K562 (cell line): ENCODE results near the gene LAMA5. TPM values are rescaled to one million over a fixed set of nuclear protein-coding genes. Genes with fewer than 3 reads are reported as not detected.
A peak's percentile ranks its signal among the peaks of the same experiment; 100 is the strongest.

Source experiments
- ATAC-seq: fragments of 200-7000 bp; cut with Tn5 transposase; 3 replicates; pipeline ENCODE4 v1.9.1; 2020; ENCODE audit warnings: moderate library complexity
- BruUV-seq: library from RNA; stranded (reverse); fragments of 400-500 nt; replicated peaks from 2 replicates; lab custom pipeline; 2021; lab: Mats Ljungman, UMichigan
- CTCF ChIA-PET: fragments of 300-600 bp; formaldehyde crosslinking; extraction: SDS; loops from one replicate; lab custom pipeline; 2021; ENCODE audit warnings: low intra/inter-chr PET ratio; lab: Yijun Ruan, JAX
- POLR2A ChIA-PET: fragments of 300-600, 350-650 bp; sonication (Branson Sonifier 250); formaldehyde crosslinking; extraction: SDS; loops from one replicate; lab custom pipeline; 2021; ENCODE audit warnings: antibody characterized with exemption, inconsistent platforms; lab: Yijun Ruan, JAX
- DNase-seq, 4 experiments: peaks; one replicate each; pipeline versions ENCODE4 v3.0.0 to v3.0.0-alpha.2; 2011 to 2018; ENCODE audit warnings: low spot score in 3 of 4, mixed read lengths in 3 of 4; ENCODE audit errors: extremely low read depth in 1 of 4
- FAIRE-seq: peaks from 2 replicates; lab custom pipeline; 2011; peaks lifted over from hg19 to GRCh38; lab: Jason Lieb, UNC
- H2AFZ ChIP-seq: 2 replicates; pipeline ENCODE4 v1.6.0; 2011; ENCODE audit warnings: low read depth, low read length, control low read depth, inconsistent platforms
- H3K27ac ChIP-seq: fragments of 200-600 bp; 3 replicates; pipeline ENCODE4 v1.8.0; 2011; ENCODE audit warnings: low read depth, mild to moderate bottlenecking, control low read depth, inconsistent platforms, low read length, moderate library complexity, mixed read lengths; ENCODE audit errors: extremely low read depth
- H3K27me3 ChIP-seq, 2 experiments: fragments of 300-600 bp in 1 of 2; 2 replicates in 1 of 2; 3 replicates in 1 of 2; pipeline versions ENCODE4 v1.6.0 to v1.8.0; 2011; ENCODE audit warnings: inconsistent platforms in 2 of 2, low read length in 2 of 2, mild to moderate bottlenecking in 1 of 2, mixed read lengths in 1 of 2, moderate library complexity in 1 of 2; ENCODE audit not compliant: control insufficient read depth in 2 of 2, insufficient read depth in 2 of 2
- H3K36me3 ChIP-seq: fragments of 300-600 bp; 3 replicates; pipeline ENCODE4 v1.8.0; 2011; ENCODE audit warnings: mild to moderate bottlenecking, low read length, inconsistent platforms; ENCODE audit not compliant: control insufficient read depth, insufficient read depth
- H3K4me1 ChIP-seq, 2 experiments: fragments of 200-600 bp in 1 of 2; replicated peaks in 1 of 2; 2 replicates in 1 of 2; 3 replicates in 1 of 2; pipeline versions ENCODE4 v1.5.1 to v1.8.0; 2011; ENCODE audit warnings: inconsistent platforms in 2 of 2, low read length in 2 of 2, mild to moderate bottlenecking in 1 of 2, mixed read lengths in 1 of 2, moderate library complexity in 1 of 2; ENCODE audit not compliant: control insufficient read depth in 2 of 2, insufficient read depth in 2 of 2
- H3K4me2 ChIP-seq: 2 replicates; pipeline ENCODE4 v1.6.1; 2011; ENCODE audit warnings: low read length, control low read depth, inconsistent platforms, mixed read lengths; ENCODE audit not compliant: insufficient read depth
- H3K4me3 ChIP-seq: fragments of 200-600 bp; sonication (generic), shearing (Covaris generic); 2 replicates; pipeline ENCODE4 v1.5.1; 2016; ENCODE audit warnings: control low read depth, inconsistent platforms
- H3K79me2 ChIP-seq: fragments of 200-600 bp; 3 replicates; pipeline ENCODE4 v1.8.0; 2011; ENCODE audit warnings: low read length, inconsistent platforms; ENCODE audit not compliant: control insufficient read depth, insufficient read depth
- H3K9ac ChIP-seq, 2 experiments: 2 replicates each; pipeline versions ENCODE4 v1.6.0 to v1.6.1; 2011; ENCODE audit warnings: low read depth in 2 of 2, low read length in 2 of 2, control low read depth in 1 of 2, inconsistent platforms in 1 of 2, mild to moderate bottlenecking in 1 of 2, mixed read lengths in 1 of 2; ENCODE audit not compliant: insufficient read depth in 1 of 2
- H3K9me1 ChIP-seq: one replicate; pipeline ENCODE4 v1.6.0; 2011; ENCODE audit warnings: inconsistent platforms, mild to moderate bottlenecking, low read length, moderate library complexity; ENCODE audit not compliant: control insufficient read depth, insufficient read depth
- H3K9me3 ChIP-seq: replicated peaks from 2 replicates; pipeline ENCODE4 v1.5.1; 2011; ENCODE audit warnings: low read depth, low read length, inconsistent platforms; ENCODE audit not compliant: control insufficient read depth, insufficient read depth
- H4K20me1 ChIP-seq: replicated peaks from 2 replicates; pipeline ENCODE4 v1.6.1; 2011; ENCODE audit warnings: low read length, inconsistent platforms, mixed read lengths; ENCODE audit not compliant: control insufficient read depth, insufficient read depth
- ARHGAP35 ChIP-seq: fragments of 450-650 bp; IDR thresholded peaks from 2 replicates; pipeline ENCODE4 v1.6.1; 2018; ENCODE audit not compliant: partially characterized antibody
- CBFB ChIP-seq: sonication (generic); formaldehyde crosslinking; IDR thresholded peaks from 2 replicates; pipeline ENCODE4 v1.4.0; 2020; ENCODE audit warnings: mild to moderate bottlenecking, missing genetic modification reagents
- CREB3 ChIP-seq: fragments of 450-650 bp; conservative IDR thresholded peaks from 2 replicates; pipeline ENCODE4 v1.6.1; 2016; ENCODE audit warnings: missing genetic modification characterization, low read depth, mild to moderate bottlenecking, missing compliant biosample characterization, moderate library complexity
- GTF2F1 ChIP-seq: IDR thresholded peaks from 2 replicates; pipeline ENCODE4 v1.6.1; 2011; ENCODE audit warnings: low read depth, low read length, improper control_type of control experiment
- MAZ ChIP-seq, 2 experiments: fragments of 450-650 bp in 1 of 2; sonication (generic) in 1 of 2; formaldehyde crosslinking; IDR thresholded peaks in 1 of 2; conservative IDR thresholded peaks in 1 of 2; 2 replicates each; pipeline versions ENCODE4 v1.4.0 to v1.5.0; 2020; ENCODE audit warnings: mild to moderate bottlenecking in 1 of 2, missing genetic modification reagents in 1 of 2
- MCM3 ChIP-seq: fragments of 450-650 bp; IDR thresholded peaks from 2 replicates; pipeline ENCODE4 v1.6.1; 2016
- PPARD ChIP-seq: fragments of 250-450 bp; sonication (Bioruptor Pico); IDR thresholded peaks from 2 replicates; pipeline ENCODE4 v1.8.0; 2022; ENCODE audit warnings: inconsistent platforms, mild to moderate bottlenecking, moderate library complexity
- RERE ChIP-seq: sonication (generic); formaldehyde crosslinking; IDR thresholded peaks from 2 replicates; pipeline ENCODE4 v1.8.0; 2023; ENCODE audit warnings: missing genetic modification reagents, mild to moderate bottlenecking, borderline replicate concordance
- SRF ChIP-seq, 2 experiments: fragments of 250-450, 450-650 bp in 1 of 2; sonication (Bioruptor Pico) in 1 of 2; sonication (generic) in 1 of 2; formaldehyde crosslinking; IDR thresholded peaks; 2 replicates each; pipeline versions ENCODE4 v1.5.0 to v1.5.1; 2020 to 2022; ENCODE audit warnings: mild to moderate bottlenecking in 1 of 2, missing genetic modification reagents in 1 of 2
- YY1 ChIP-seq, 3 experiments: IDR thresholded peaks; 2 replicates each; pipeline ENCODE4 v1.6.1; 2011; ENCODE audit warnings: low read length in 2 of 3, mild to moderate bottlenecking in 2 of 3, moderate library complexity in 2 of 3, borderline replicate concordance in 1 of 3, control low read depth in 1 of 3, low read depth in 1 of 3; ENCODE audit not compliant: insufficient read depth in 3 of 3, insufficient replicate concordance in 2 of 3, control insufficient read depth in 1 of 3, insufficient read length in 1 of 3; ENCODE audit errors: extremely low read depth in 1 of 3
- ZBTB7A ChIP-seq: IDR thresholded peaks from 2 replicates; pipeline ENCODE4 v1.6.1; 2011; ENCODE audit warnings: low read depth, mild to moderate bottlenecking, low read length, moderate library complexity, borderline replicate concordance; ENCODE audit not compliant: control insufficient read depth
- ZFP1 ChIP-seq: fragments of 450-650 bp; formaldehyde crosslinking; IDR thresholded peaks from 2 replicates; pipeline ENCODE4 v1.4.0; 2020; ENCODE audit warnings: mild to moderate bottlenecking, mixed read lengths
- ZNF165 ChIP-seq: fragments of 250-450 bp; sonication (Bioruptor Pico); IDR thresholded peaks from 2 replicates; pipeline ENCODE4 v1.4.0; 2020; ENCODE audit warnings: borderline replicate concordance
- ZNF444 ChIP-seq: fragments of 250-450 bp; sonication (Bioruptor Pico); IDR thresholded peaks from 2 replicates; pipeline ENCODE4 v1.4.0; 2020; ENCODE audit warnings: mild to moderate bottlenecking, moderate library complexity
- WGBS: fragments of 100-300 bp; shearing (Covaris generic); methylation state at CpG from one replicate; pipeline ENCODE4 v1.1.6; 2016; ENCODE audit warnings: low coverage, mixed read lengths; ENCODE audit not compliant: insufficient coverage; ENCODE audit errors: missing lambda C conversion rate; 5-methylcytosine and 5-hydroxymethylcytosine counted together
- in situ Hi-C: fragments of 300-500 bp; cut with MboI; formaldehyde crosslinking; loops from 4 replicates; pipeline ENCODE4 v1.15.0; 2018; ENCODE audit warnings: inconsistent platforms, mixed read lengths
- intact Hi-C: fragments of 100-400 bp; cut with micrococcal nuclease; formaldehyde crosslinking; loops from 2 replicates; pipeline ENCODE4 v1.14.2; 2022
- polyA plus RNA-seq, 8 experiments: library from polyadenylated mRNA; depleted of rRNA in 4 of 8; stranded (reverse) in 5 of 8; unstranded in 3 of 8; fragments of >200 nt; fragmentation: Nextera tagmentation in 2 of 8; fragmentation: Illumina TruSeq in 1 of 8; extraction: Ambion mirVana in 2 of 8; extraction: Trizol in 1 of 8; gene quantifications; 2 replicates each; pipeline versions ENCODE4 v1.2.1 to v1.2.3, GENCODE V29; 2011 to 2014; ENCODE audit warnings: inconsistent platforms in 1 of 8, missing spikeins in 1 of 8
- total RNA-seq, 7 experiments: library from RNA; depleted of rRNA in 6 of 7; stranded (reverse); fragments of >200 nt in 6 of 7; fragmentation: Illumina TruSeq in 2 of 7; extraction: Trizol in 2 of 7; gene quantifications; 2 replicates each; pipeline versions ENCODE4 v1.2.1 to v1.2.3, GENCODE V29; 2011 to 2021; ENCODE audit warnings: low replicate concordance in 1 of 7

Gene LAMA5
- total and polyA plus RNA-seq, 9 of the 15 experiments (the other 6 are each of a cell fraction or from before 2014, with no cell fraction given) = 0.31 to 101 (median 7.8) TPM

- H3K4me2 ChIP-seq = peak overlapping the region; percentile 85
- peak; percentile 92 for FAIRE-seq
- peak; percentile 81 for ATAC-seq
- H3K4me1 ChIP-seq = peaks cover 57 to 100% of the 10 kb centered on the region in 2 experiments
- H3K27me3 ChIP-seq = no peaks in the 10 kb centered on the region
- TSS peak; percentile 40 for BruUV-seq
- intact Hi-C loops = loop anchor here (5.0 kb wide), 1 partner anchor 64 kb away; the partner anchor contains the start of gene ADRM1
- peak overlapping the region; percentile 20; the same call in 1 of the 2 replicates for H2AFZ ChIP-seq
- peaks cover 10% of the 10 kb centered on the region; the same call in 1 of the 2 replicates for H4K20me1 ChIP-seq
- H3K9me1 ChIP-seq = peaks cover 4% of the 10 kb centered on the region
- H3K4me3 ChIP-seq = peak overlapping the region; percentile 78
- 0% methylated on average over 8 of the region's 10 CpGs for WGBS
- no peaks in the 10 kb centered on the region for H3K9me3 ChIP-seq
- peak overlapping the region; percentile 75 to 96 for H3K9ac ChIP-seq
- in situ Hi-C loops = loop anchor here (5.0 to 10.0 kb wide), 2 partner anchors 59 to 371 kb away; no protein-coding TSS in a partner anchor
- peaks cover 18% of the 10 kb centered on the region; the same call in 1 of the 3 replicates for H3K36me3 ChIP-seq
- CTCF ChIA-PET = no interaction called here
- H3K27ac ChIP-seq = peak overlapping the region; percentile 69
- POLR2A ChIA-PET = interaction anchor here (0.6 to 2.5 kb wide), 8 partner anchors 8 to 244 kb away, joined by 3 to 7 read pairs (median 3); partner anchors contain the start of gene RPS21
- DNase-seq = peak; percentile 71 to 89 (median 81)
- peaks cover 48% of the 10 kb centered on the region for H3K79me2 ChIP-seq
- TF ChIP-seq CBFB (CRISPR knock-in tag) (0 out of 2 replicates have a peak, but pooled peaks have one; percentile 31), MCM3 (no peak), ZFP1 (CRISPR knock-in tag) (no peak), ZNF444 (CRISPR knock-in tag) (no peak), CREB3 (no peak), MAZ (CRISPR knock-in tag; conservative IDR thresholded peaks at IDR 0.05 in 1 of 2, IDR thresholded peaks at IDR 0.05 in 1 of 2) (peak in 1 of 2 experiments; percentile 80; a peak in 2 of 4 replicates), RERE (peak; percentile 57; the same call in 1 of the 2 replicates), ZNF165 (CRISPR knock-in tag) (no peak), ZBTB7A (peak; percentile 57; the same call in 1 of the 2 replicates), YY1 (IDR thresholded peaks at IDR 0.05; ENCODE audit: borderline replicate concordance in 1 of 3, control insufficient read depth in 1 of 3, extremely low read depth in 1 of 3, insufficient read depth in 3 of 3, insufficient read length in 1 of 3, insufficient replicate concordance in 2 of 3, low read depth in 1 of 3, low read length in 2 of 3) (peak in 1 of 3 experiments; percentile 14), SRF (CRISPR knock-in tag; IDR thresholded peaks at IDR 0.05) (peak in 1 of 2 experiments; percentile 35; a peak in 1 of 4 replicates), GTF2F1 (no peak), ARHGAP35 (no peak), PPARD (CRISPR knock-in tag) (no peak)
Observed at GRCh38 chr20:62365814-62366369, 1.2 kb downstream of the LAMA5 start.
